Tibial artery (tissue), 4 donors: ENCODE data around the gene SCARB1.

Experiments used
- DNase-seq, 2 donors: peaks; one replicate each; pipeline ENCODE4 v3.0.0-alpha.2; 2019
- H3K27ac ChIP-seq, 2 donors: fragments of 200-600 bp; sonication (generic) in 1 of 2; 1 replicate in 1 of 2; 2 replicates in 1 of 2; pipeline ENCODE4 v1.5.1; 2018 to 2019; ENCODE audit warnings: mild to moderate bottlenecking in 1 of 2
- H3K27me3 ChIP-seq, 2 donors: fragments of 200-600 bp; sonication (generic) in 1 of 2; one replicate each; pipeline versions ENCODE4 v1.5.1 to v1.6.0; 2016 to 2019
- H3K36me3 ChIP-seq, 3 donors: fragments of 200-600 bp; sonication (generic) in 2 of 3; one replicate each; pipeline ENCODE4 v1.5.1; 2016 to 2019; ENCODE audit warnings: mild to moderate bottlenecking in 2 of 3
- H3K4me1 ChIP-seq, 4 donors: fragments of 200-600 bp; sonication (generic) in 2 of 4; 1 replicate in 3 of 4; 2 replicates in 1 of 4; pipeline ENCODE4 v1.5.1; 2016 to 2019
- H3K4me3 ChIP-seq, 2 donors: fragments of 200-600 bp; sonication (generic) in 1 of 2; 1 replicate in 1 of 2; 2 replicates in 1 of 2; pipeline ENCODE4 v1.5.1; 2018 to 2019; ENCODE audit warnings: mild to moderate bottlenecking in 2 of 2
- H3K9me3 ChIP-seq, 3 donors: fragments of 200-600 bp; sonication (generic) in 1 of 3; one replicate each; pipeline ENCODE4 v1.5.1; 2016 to 2019
- intact Hi-C: fragments of 100-400 bp; cut with DNase I; formaldehyde crosslinking; loops from one replicate; pipeline ENCODE4 v1.15.0; 2023; ENCODE audit warnings: low total_unique reads
- TF ChIP-seq, protein P1 (sequence below), 2 experiments: fragments of 200-600 bp in 1 of 2; fragments of 450-650 bp in 1 of 2; IDR thresholded peaks; one replicate each; pipeline ENCODE4 v1.5.1; 2017 to 2019; ENCODE audit warnings: antibody characterized with exemption in 2 of 2, mild to moderate bottlenecking in 1 of 2, moderate library complexity in 1 of 2

Gene SCARB1

DNA sequence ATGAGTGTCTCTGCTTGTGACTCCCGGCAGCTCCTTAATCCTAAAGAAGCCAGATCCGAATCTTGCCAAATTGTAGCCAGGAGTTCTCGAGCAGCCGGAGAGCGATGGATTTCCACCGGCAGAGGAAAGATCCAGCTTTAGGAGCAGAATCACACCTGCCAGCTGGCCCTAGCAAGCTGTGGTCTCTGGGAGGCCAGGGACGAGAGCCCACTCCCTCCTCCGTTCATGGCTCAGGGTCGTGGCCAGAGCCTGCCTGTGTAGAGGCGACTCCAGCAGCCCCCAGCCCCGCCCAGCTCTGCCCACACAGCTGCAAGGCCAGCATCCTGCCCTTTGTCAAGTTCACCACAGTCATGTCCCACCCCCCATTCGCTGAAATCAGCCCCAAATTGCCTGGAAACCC lies 121.0 kb downstream of the SCARB1 start:
- DNase-seq = no peak
- no peak overlapping the region for H3K4me3 ChIP-seq
- TF ChIP-seq, protein P1, sequence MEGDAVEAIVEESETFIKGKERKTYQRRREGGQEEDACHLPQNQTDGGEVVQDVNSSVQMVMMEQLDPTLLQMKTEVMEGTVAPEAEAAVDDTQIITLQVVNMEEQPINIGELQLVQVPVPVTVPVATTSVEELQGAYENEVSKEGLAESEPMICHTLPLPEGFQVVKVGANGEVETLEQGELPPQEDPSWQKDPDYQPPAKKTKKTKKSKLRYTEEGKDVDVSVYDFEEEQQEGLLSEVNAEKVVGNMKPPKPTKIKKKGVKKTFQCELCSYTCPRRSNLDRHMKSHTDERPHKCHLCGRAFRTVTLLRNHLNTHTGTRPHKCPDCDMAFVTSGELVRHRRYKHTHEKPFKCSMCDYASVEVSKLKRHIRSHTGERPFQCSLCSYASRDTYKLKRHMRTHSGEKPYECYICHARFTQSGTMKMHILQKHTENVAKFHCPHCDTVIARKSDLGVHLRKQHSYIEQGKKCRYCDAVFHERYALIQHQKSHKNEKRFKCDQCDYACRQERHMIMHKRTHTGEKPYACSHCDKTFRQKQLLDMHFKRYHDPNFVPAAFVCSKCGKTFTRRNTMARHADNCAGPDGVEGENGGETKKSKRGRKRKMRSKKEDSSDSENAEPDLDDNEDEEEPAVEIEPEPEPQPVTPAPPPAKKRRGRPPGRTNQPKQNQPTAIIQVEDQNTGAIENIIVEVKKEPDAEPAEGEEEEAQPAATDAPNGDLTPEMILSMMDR (IDR thresholded peaks at IDR 0.05) = no peak
- H3K9me3 ChIP-seq = peaks cover 0 to 4% (median 0%) of the 10 kb centered on the region in 3 donors
- H3K27me3 ChIP-seq = no peaks in the 10 kb centered on the region
- peaks cover 0 to 36% (median 23%) of the 10 kb centered on the region in 4 donors for H3K4me1 ChIP-seq
- H3K27ac ChIP-seq = peak overlapping the region in 1 of 2 donors; percentile 13
- H3K36me3 ChIP-seq = no peaks in the 10 kb centered on the region
- intact Hi-C loops = no loop called here

DNA sequence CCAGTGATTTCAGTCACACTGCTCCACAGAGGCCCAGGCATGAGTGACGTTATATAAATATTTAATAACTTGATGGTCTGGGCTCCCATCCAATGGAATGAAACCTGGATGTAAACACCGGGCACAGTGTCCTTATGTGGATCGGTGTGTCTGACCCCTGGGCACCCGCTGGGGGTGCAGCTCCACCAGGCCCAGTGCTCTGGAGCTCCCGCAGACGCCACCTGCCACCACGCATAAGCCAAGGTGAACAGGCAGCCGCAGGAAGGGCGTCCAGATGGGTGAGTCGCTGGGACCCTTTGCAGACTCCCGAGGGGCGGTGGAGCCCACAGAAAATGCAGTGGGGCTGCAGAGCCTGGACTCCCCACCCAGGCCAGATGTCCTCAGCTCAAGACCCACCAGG lies 121.6 kb downstream of the SCARB1 start:
- DNase-seq = no peak
- Histone ChIP-seq H3K4me1 (peaks cover 0 to 35% (median 20%) of the 10 kb centered on the region in 4 donors), H3K36me3 (no peaks in the 10 kb centered on the region), H3K27me3 (no peaks in the 10 kb centered on the region), H3K4me3 (no peak overlapping the region), H3K9me3 (peaks cover 0 to 4% (median 0%) of the 10 kb centered on the region in 3 donors), H3K27ac (no peak overlapping the region)
- TF ChIP-seq, protein P1 (IDR thresholded peaks at IDR 0.05) = no peak
- intact Hi-C loops = no loop called here

- TF ChIP-seq, protein P1 (IDR thresholded peaks at IDR 0.05) = no peak
- Histone ChIP-seq H3K4me1 (peaks cover 0 to 26% (median 11%) of the 10 kb centered on the region in 4 donors), H3K4me3 (no peak overlapping the region), H3K27me3 (no peaks in the 10 kb centered on the region), H3K36me3 (no peaks in the 10 kb centered on the region), H3K9me3 (peaks cover 0 to 4% (median 0%) of the 10 kb centered on the region in 3 donors), H3K27ac (peak overlapping the region; percentile 35 to 38)
- intact Hi-C loops = no loop called here
- no peak for DNase-seq
Measured at GRCh38 chr12:124741211-124741610, 122.5 kb downstream of the SCARB1 start.

- peak in 1 of 2 donors; percentile 84 for DNase-seq
- TF ChIP-seq, protein P1 (IDR thresholded peaks at IDR 0.05) = no peak
- no peaks in the 10 kb centered on the region for H3K36me3 ChIP-seq
- no peak overlapping the region for H3K4me3 ChIP-seq
- H3K27ac ChIP-seq = peak overlapping the region; percentile 35 to 38
- intact Hi-C loops = no loop called here
- H3K4me1 ChIP-seq = peaks cover 0 to 21% (median 8%) of the 10 kb centered on the region in 4 donors
- no peaks in the 10 kb centered on the region for H3K27me3 ChIP-seq
- H3K9me3 ChIP-seq = peaks cover 0 to 4% (median 0%) of the 10 kb centered on the region in 3 donors
Measured at GRCh38 chr12:124740691-124741137, 123.0 kb downstream of the SCARB1 start.

DNA sequence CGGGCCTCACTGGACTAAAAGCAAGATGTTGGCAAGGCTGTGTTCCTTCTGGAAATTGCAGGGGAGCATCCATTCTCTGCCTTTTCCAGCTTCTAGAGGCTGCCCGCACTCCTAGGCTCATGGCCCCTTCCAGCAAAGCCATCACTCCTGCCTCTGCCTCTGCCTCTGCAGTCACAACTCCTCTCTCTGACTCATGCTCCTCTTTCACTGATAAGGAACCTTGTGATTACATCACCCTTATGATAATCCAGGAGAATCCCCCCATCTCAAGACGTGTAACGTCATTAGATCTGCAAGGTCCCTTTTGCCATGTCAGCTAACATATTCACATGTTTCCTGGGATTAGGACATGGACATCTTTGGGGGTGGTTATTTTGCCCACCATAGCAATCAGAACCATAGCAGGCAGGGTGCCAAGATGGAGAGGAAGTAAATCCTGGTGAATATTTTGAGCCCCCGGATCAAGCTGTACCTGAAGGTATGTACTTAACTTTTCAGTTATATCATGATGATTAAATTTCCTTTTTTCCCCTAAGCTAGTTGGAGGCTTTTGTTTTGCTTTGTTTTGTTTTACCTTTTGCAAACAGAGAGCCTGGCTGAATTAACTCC lies 123.6 kb downstream of the SCARB1 start:
- TF ChIP-seq, protein P1 (IDR thresholded peaks at IDR 0.05) = no peak
- H3K4me1 ChIP-seq = peaks cover 0 to 15% (median 6%) of the 10 kb centered on the region in 4 donors
- H3K36me3 ChIP-seq = no peaks in the 10 kb centered on the region
- DNase-seq = no peak
- intact Hi-C loops = no loop called here
- H3K4me3 ChIP-seq = no peak overlapping the region
- H3K27ac ChIP-seq = peak overlapping the region; percentile 35 to 38
- peaks cover 0 to 4% (median 0%) of the 10 kb centered on the region in 3 donors for H3K9me3 ChIP-seq
- H3K27me3 ChIP-seq = no peaks in the 10 kb centered on the region
